ENCODE results near the gene BEAN1.

BEAN1 gene

DNA sequence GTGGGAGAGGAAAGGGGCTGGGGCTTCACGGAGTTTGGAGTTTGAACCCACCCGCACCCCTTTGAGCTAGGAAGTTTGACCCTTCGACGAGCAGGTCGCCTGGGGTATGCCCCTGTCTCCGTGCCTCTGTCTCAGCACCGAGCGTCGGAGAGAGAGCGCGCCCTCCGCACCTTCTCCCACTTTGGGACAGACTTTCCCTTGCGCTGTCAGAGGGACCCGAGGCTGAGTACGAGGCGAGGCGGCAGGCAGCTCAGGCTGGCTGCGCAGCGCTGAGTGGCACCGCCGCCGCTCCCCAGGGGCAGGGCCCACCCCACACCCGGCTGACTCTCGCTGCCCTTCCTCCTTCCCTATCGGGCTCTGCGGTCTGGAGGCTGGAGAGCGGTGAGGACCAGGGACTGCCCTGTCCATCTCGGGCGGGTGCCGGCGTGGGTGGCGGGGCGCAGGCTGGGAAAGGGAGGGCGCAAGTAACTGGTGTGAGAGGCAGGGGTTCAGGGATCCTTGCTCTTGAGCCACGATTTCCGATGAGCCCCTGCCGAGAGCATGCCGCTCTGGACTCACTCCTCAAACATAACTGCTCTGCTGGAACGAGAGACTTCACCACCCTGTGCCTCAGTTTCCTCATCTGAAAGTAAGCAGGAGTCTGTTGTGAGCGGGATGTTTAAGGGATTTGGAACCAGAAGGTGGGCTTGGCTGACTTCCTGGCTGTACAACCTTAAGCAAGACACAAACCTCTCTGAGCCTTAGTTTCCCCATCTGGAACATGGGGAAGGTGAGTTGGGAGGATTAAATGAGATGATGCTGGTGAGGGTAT lies 981 bp downstream of the BEAN1 start:
- ATAC-seq: peak; percentile 55
- no peak for TF ChIP-seq POU6F1 (CRISPR knock-in tag; IDR thresholded peaks at IDR 0.05; ENCODE audit: borderline replicate concordance, low read depth)
- no peak for TF ChIP-seq OSR1 (CRISPR knock-in tag; IDR thresholded peaks at IDR 0.05)
- TF ChIP-seq ZNF8 (CRISPR knock-in tag; IDR thresholded peaks at IDR 0.05): no peak
- TF ChIP-seq, protein P1, sequence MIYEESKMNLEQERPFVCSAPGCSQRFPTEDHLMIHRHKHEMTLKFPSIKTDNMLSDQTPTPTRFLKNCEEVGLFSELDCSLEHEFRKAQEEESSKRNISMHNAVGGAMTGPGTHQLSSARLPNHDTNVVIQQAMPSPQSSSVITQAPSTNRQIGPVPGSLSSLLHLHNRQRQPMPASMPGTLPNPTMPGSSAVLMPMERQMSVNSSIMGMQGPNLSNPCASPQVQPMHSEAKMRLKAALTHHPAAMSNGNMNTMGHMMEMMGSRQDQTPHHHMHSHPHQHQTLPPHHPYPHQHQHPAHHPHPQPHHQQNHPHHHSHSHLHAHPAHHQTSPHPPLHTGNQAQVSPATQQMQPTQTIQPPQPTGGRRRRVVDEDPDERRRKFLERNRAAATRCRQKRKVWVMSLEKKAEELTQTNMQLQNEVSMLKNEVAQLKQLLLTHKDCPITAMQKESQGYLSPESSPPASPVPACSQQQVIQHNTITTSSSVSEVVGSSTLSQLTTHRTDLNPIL (CRISPR knock-in tag; IDR thresholded peaks at IDR 0.05; ENCODE audit: low read depth): no peak
- TF ChIP-seq, protein P2, sequence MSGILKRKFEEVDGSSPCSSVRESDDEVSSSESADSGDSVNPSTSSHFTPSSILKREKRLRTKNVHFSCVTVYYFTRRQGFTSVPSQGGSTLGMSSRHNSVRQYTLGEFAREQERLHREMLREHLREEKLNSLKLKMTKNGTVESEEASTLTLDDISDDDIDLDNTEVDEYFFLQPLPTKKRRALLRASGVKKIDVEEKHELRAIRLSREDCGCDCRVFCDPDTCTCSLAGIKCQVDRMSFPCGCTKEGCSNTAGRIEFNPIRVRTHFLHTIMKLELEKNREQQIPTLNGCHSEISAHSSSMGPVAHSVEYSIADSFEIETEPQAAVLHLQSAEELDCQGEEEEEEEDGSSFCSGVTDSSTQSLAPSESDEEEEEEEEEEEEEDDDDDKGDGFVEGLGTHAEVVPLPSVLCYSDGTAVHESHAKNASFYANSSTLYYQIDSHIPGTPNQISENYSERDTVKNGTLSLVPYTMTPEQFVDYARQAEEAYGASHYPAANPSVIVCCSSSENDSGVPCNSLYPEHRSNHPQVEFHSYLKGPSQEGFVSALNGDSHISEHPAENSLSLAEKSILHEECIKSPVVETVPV (CRISPR knock-in tag; IDR thresholded peaks at IDR 0.05): no peak
- TF ChIP-seq RARB (CRISPR knock-in tag; IDR thresholded peaks at IDR 0.05): no peak
- TF ChIP-seq ZFP30 (CRISPR knock-in tag; IDR thresholded peaks at IDR 0.05): no peak
- TF ChIP-seq, protein P3, sequence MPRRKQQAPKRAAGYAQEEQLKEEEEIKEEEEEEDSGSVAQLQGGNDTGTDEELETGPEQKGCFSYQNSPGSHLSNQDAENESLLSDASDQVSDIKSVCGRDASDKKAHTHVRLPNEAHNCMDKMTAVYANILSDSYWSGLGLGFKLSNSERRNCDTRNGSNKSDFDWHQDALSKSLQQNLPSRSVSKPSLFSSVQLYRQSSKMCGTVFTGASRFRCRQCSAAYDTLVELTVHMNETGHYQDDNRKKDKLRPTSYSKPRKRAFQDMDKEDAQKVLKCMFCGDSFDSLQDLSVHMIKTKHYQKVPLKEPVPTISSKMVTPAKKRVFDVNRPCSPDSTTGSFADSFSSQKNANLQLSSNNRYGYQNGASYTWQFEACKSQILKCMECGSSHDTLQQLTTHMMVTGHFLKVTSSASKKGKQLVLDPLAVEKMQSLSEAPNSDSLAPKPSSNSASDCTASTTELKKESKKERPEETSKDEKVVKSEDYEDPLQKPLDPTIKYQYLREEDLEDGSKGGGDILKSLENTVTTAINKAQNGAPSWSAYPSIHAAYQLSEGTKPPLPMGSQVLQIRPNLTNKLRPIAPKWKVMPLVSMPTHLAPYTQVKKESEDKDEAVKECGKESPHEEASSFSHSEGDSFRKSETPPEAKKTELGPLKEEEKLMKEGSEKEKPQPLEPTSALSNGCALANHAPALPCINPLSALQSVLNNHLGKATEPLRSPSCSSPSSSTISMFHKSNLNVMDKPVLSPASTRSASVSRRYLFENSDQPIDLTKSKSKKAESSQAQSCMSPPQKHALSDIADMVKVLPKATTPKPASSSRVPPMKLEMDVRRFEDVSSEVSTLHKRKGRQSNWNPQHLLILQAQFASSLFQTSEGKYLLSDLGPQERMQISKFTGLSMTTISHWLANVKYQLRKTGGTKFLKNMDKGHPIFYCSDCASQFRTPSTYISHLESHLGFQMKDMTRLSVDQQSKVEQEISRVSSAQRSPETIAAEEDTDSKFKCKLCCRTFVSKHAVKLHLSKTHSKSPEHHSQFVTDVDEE (CRISPR knock-in tag; IDR thresholded peaks at IDR 0.05): no peak
- TF ChIP-seq ISL1 (CRISPR knock-in tag; IDR thresholded peaks at IDR 0.05): no peak
- no peak for TF ChIP-seq TCF4 (CRISPR knock-in tag; IDR thresholded peaks at IDR 0.05; ENCODE audit: borderline replicate concordance)
- TF ChIP-seq ZFP3 (CRISPR knock-in tag; IDR thresholded peaks at IDR 0.05): no peak
- TF ChIP-seq BACH2 (CRISPR knock-in tag; IDR thresholded peaks at IDR 0.05; ENCODE audit: borderline replicate concordance): no peak
- TF ChIP-seq ZC3H10 (CRISPR knock-in tag; IDR thresholded peaks at IDR 0.05): no peak
- no peak for TF ChIP-seq TOX (CRISPR knock-in tag; IDR thresholded peaks at IDR 0.05; ENCODE audit: borderline replicate concordance)
- no peak for TF ChIP-seq ZNF70 (CRISPR knock-in tag; IDR thresholded peaks at IDR 0.05)

GRCh38 chr16:66428682-66429251 lies 1.7 kb downstream of the BEAN1 start:
- ATAC-seq: no peak
- TF ChIP-seq TOX (CRISPR knock-in tag; IDR thresholded peaks at IDR 0.05; ENCODE audit: borderline replicate concordance) (no peak), GLIS3 (CRISPR knock-in tag; IDR thresholded peaks at IDR 0.05) (no peak), ZFP3 (CRISPR knock-in tag; IDR thresholded peaks at IDR 0.05) (no peak), BACH2 (CRISPR knock-in tag; IDR thresholded peaks at IDR 0.05; ENCODE audit: borderline replicate concordance) (no peak), RARB (CRISPR knock-in tag; IDR thresholded peaks at IDR 0.05) (no peak), CSDC2 (CRISPR knock-in tag; IDR thresholded peaks at IDR 0.05) (no peak), SNAI2 (CRISPR knock-in tag; IDR thresholded peaks at IDR 0.05) (no peak), PPARA (CRISPR knock-in tag; IDR thresholded peaks at IDR 0.05; ENCODE audit: borderline replicate concordance) (no peak), PATZ1 (CRISPR knock-in tag; IDR thresholded peaks at IDR 0.05; ENCODE audit: borderline replicate concordance) (no peak), ZNF70 (CRISPR knock-in tag; IDR thresholded peaks at IDR 0.05) (no peak), TCF4 (CRISPR knock-in tag; IDR thresholded peaks at IDR 0.05; ENCODE audit: borderline replicate concordance) (no peak), ESRRG (CRISPR knock-in tag; IDR thresholded peaks at IDR 0.05) (no peak), OSR1 (CRISPR knock-in tag; IDR thresholded peaks at IDR 0.05) (no peak)

Measured in SK-N-SH treated with all-trans-retinoic acid at 6 μM for 48 hours (cell line).